ENCODE measurements around the gene ABTB1. TPM values are rescaled to one million over a fixed set of nuclear protein-coding genes. Genes with fewer than 3 reads are reported as not detected.

Gene ABTB1
- 5.7 and 8.5 TPM in 2 replicates for total RNA-seq

GRCh38 chr3:127672429-127673190, at the start of gene ABTB1:
TSS of gene ABTB1 (plus strand) at chr3:127672952. CDS start at chr3:127673026, 74 bp downstream.
- DNase-seq (ENCODE audit: low read depth in 2 of 2), result peak; percentile 48 to 55

GRCh38 chr3:127624063-127624462, 48.7 kb upstream of the ABTB1 start:
- DNase-seq (ENCODE audit: low read depth in 2 of 2), result no peak

GRCh38 chr3:127625821-127626220, 46.9 kb upstream of the ABTB1 start:
- no peak for DNase-seq (ENCODE audit: low read depth in 2 of 2)

GRCh38 chr3:127628426-127628787, 44.3 kb upstream of the ABTB1 start:
- DNase-seq (ENCODE audit: low read depth in 2 of 2), result no peak

GRCh38 chr3:127628788-127629466, 43.8 kb upstream of the ABTB1 start, which contains the start of gene PODXL2:
TSS of gene PODXL2 (plus strand) at chr3:127629185. CDS start at chr3:127629220, 35 bp downstream.
- DNase-seq (ENCODE audit: low read depth in 2 of 2), result peak; percentile 71 to 76

- peak in 1 of 2 donors; percentile 31 for DNase-seq (ENCODE audit: low read depth in 2 of 2)
Measured at GRCh38 chr3:127629467-127630403, 43.0 kb upstream of the ABTB1 start.

GRCh38 chr3:127630811-127631714, 41.7 kb upstream of the ABTB1 start:
- no peak for DNase-seq (ENCODE audit: low read depth in 2 of 2)

GRCh38 chr3:127632035-127632820, 40.5 kb upstream of the ABTB1 start:
- DNase-seq (ENCODE audit: low read depth in 2 of 2), result peak in 1 of 2 donors; percentile 61

- DNase-seq (ENCODE audit: low read depth in 2 of 2), result no peak
Measured at GRCh38 chr3:127634653-127635052, 38.1 kb upstream of the ABTB1 start.

- no peak for DNase-seq (ENCODE audit: low read depth in 2 of 2)
Measured at GRCh38 chr3:127637546-127637945, 35.2 kb upstream of the ABTB1 start.

- no peak for DNase-seq (ENCODE audit: low read depth in 2 of 2)
Measured at GRCh38 chr3:127637971-127638370, 34.8 kb upstream of the ABTB1 start.

- no peak for DNase-seq (ENCODE audit: low read depth in 2 of 2)
Measured at GRCh38 chr3:127639173-127640041, 33.3 kb upstream of the ABTB1 start.

GRCh38 chr3:127640042-127640355, 32.8 kb upstream of the ABTB1 start:
- DNase-seq (ENCODE audit: low read depth in 2 of 2), result no peak

GRCh38 chr3:127644641-127645370, 27.9 kb upstream of the ABTB1 start:
- no peak for DNase-seq (ENCODE audit: low read depth in 2 of 2)

GRCh38 chr3:127645371-127646015, 27.3 kb upstream of the ABTB1 start:
- no peak for DNase-seq (ENCODE audit: low read depth in 2 of 2)

GRCh38 chr3:127646501-127647046, 26.2 kb upstream of the ABTB1 start:
- DNase-seq (ENCODE audit: low read depth in 2 of 2), result no peak

GRCh38 chr3:127647166-127647844, 25.4 kb upstream of the ABTB1 start:
- DNase-seq (ENCODE audit: low read depth in 2 of 2), result no peak
